GM12801 (cell line): ENCODE results near the gene ARMC6.

ENCODE experiments used
- TF ChIP-seq, protein P1 (sequence below): IDR thresholded peaks from one replicate; pipeline ENCODE4 v1.5.1; 2011; ENCODE audit warnings: control low read depth; ENCODE audit not compliant: insufficient read length; ENCODE audit errors: extremely low read depth

ARMC6 gene

DNA sequence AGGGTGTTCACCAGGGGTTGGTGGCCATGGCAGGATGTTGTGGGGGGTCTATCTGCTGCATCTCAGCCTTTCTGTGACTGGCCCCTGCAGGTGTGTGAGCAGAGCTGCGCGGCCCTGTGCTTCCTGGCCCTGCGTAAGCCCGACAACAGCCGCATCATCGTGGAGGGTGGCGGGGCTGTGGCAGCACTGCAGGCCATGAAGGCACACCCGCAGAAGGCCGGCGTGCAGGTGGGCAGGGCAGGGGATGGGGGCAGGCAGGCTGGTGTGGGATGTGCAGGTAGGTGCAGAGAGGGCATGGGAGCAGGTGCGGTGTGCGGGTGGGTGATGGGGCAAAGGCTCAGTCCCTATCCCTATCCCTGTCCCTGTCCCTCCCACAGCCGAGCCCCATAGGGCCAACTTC, 22.3 kb downstream of the ARMC6 start:
- TF ChIP-seq, protein P1, sequence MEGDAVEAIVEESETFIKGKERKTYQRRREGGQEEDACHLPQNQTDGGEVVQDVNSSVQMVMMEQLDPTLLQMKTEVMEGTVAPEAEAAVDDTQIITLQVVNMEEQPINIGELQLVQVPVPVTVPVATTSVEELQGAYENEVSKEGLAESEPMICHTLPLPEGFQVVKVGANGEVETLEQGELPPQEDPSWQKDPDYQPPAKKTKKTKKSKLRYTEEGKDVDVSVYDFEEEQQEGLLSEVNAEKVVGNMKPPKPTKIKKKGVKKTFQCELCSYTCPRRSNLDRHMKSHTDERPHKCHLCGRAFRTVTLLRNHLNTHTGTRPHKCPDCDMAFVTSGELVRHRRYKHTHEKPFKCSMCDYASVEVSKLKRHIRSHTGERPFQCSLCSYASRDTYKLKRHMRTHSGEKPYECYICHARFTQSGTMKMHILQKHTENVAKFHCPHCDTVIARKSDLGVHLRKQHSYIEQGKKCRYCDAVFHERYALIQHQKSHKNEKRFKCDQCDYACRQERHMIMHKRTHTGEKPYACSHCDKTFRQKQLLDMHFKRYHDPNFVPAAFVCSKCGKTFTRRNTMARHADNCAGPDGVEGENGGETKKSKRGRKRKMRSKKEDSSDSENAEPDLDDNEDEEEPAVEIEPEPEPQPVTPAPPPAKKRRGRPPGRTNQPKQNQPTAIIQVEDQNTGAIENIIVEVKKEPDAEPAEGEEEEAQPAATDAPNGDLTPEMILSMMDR = no peak

DNA sequence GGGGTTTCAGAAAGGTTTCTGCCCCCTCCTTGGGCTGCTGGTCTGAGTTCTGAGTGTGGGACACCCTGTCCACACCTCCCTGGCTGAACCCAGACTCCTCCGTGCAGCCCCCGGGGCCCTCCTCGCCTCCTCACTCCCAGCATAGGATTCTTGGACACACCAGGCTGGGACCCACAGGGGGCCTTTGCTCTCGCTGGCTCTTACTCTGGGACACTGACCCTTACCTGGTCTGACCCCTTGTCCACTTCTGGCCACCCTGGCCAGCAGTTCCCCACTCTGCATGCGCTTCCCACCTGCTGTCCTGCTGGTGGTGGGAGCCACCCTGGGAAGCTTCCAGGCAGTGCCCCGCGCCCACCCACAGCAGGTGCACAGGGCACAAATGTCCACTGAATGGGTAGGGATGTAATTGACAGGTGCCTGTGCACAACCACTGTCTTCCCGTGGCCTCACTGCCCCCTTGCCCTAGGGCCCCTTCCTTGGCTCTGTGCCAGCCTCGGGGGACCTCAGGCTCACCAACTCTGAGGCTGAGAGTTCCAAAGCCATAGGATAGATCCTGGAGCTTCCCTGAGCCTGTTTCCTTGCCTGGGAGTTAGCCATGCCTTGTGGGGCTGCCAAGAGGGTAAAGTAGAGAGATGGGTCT, 23.4 kb downstream of the ARMC6 start:
- TF ChIP-seq, protein P1 = no peak

DNA sequence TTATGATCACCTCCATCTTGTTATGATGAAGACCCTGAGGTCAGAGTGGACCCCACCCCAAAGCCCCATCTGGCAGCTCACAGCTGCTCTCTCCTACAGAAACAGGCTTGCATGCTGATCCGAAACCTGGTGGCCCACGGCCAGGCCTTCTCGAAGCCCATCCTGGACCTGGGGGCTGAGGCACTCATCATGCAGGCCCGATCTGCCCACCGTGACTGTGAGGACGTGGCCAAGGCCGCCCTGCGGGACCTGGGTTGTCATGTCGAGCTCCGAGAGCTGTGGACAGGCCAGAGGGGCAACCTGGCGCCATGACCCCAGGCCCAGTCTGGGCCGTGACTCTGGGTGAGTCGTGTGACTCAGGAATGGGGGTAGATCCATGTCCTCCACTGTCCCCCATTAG, 23.9 kb downstream of the ARMC6 start:
- TF ChIP-seq, protein P1 = no peak

DNA sequence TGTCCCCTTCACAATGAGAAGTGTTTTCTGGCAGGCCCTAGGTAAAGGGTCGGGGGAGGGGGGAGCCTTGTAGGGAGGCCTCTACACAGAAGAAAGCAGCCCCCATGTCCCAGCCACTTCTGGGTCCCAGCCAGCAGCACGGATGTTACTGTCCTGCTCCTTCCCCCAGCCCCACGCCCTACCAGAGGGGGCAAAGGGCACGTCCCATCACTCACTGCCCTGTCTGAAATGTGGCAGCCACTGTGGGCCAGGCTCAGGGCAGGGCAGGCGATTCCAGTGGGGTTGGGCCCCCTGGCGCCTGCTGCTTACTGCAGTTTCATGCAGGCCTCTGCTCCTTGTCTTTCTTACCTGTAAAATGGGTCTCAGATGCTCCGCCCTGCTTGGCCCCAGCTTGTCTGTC, 24.3 kb downstream of the ARMC6 start:
- TF ChIP-seq, protein P1 = no peak

DNA sequence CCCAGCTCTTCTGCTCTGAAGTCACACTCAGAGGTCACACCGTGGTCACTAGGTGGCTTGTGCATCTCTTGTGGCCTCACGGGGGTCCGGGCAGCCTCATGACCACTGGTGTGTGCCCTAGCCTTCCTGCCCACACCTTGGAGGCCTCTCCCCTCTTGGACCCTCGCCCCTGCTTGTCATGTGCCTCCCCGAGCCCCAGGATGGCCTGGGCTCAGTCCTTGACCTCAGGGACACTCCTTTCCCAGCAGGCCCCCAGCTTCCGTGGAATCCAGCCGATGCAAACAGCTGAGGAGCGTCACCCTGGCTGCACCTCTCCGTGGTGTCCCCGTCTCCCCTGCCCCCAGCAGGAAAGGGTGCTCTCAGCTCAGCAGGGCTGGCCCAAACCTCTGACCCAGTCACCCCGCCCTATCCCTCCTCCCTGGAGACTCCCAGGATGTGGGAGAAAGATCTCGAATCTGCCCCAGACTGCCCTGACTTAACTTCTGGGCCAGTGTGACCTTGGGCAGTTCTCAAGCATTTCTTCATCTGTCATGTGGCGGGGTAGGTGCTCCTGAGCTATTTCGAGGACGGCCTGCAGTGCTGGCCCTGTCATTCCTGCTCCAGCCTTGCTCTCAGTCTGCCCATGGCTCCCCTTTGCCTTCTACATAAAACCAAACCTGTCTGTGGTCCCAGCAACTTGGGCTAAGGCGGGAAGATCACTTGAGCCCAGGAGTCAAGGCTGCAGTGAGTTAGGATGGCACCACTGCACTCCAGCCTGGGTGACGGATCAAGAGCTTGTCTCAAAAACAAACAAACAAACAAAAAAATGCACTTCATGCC, 25.8 kb downstream of the ARMC6 start:
- TF ChIP-seq, protein P1 = no peak

DNA sequence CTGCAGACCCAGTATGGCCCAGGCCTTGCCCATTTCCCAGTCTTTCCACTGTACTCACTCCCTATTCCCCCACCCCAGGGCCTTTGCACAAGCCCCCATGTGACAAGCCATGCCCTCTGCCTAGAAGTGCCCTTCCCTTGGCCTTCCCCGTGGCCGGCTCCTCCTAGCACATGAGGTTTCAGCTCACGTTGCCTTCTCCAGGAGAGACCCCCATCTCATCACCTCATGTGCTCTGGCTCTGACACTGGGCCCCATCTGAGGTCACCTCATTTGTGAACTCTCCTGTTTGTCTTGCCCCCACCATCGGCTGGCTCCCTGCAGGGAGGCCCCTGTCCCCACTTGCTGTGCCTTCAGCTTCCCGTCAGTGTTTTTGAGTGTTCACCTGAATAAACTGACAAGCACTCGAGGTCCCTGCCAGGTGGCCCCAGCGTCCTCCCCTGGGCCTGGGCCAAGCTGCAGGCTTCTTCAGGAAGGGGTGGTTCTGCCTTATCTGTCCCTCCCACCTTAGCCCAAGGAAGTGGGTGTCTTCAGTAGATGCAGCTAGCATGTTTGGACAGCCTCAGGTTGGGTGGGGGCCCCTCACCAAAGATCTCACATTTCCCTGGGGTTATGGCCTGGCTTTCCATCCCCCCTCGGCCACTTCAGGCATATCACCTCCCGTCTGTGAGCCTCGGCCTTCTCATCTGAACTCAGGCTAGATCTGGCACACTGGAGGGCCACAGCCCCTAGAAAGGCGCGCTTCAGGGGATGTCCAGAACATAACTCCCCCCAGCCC, 26.6 kb downstream of the ARMC6 start:
- TF ChIP-seq, protein P1 = no peak

DNA sequence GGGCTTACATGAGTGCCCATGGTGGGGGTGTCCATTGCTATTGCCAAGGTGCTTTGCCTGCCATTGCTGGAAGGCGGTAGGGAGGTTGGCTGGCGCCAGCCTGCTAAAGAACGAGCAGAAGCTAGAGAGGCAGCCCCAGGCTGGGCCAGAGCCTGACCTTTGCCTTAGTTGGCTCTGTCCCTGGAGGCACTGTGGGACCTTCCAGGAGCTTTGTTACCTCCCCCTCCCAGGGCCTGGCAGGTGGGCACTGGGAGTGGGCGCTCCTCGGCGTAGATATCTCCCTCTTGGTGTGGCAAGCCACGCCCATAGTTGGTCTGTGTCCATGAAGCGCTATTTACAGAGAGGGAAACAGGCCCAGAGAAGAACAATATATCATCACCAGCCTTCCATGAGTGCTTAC, 28.1 kb downstream of the ARMC6 start:
- TF ChIP-seq, protein P1 = no peak
